GM12864 (cell line): ENCODE measurements around the gene PARM1.

Experiments
- DNase-seq: peaks from one replicate; pipeline ENCODE4 v3.0.0-alpha.2; 2011; ENCODE audit warnings: low read depth
- H3K4me3 ChIP-seq: 2 replicates; pipeline ENCODE4 v1.5.1; 2011; ENCODE audit warnings: mild to moderate bottlenecking, low read depth, low read length, control low read depth
- CTCF ChIP-seq: IDR thresholded peaks from 2 replicates; pipeline ENCODE4 v1.5.1; 2011; ENCODE audit warnings: low read depth, mild to moderate bottlenecking, moderate library complexity, low read length, control low read depth, inconsistent platforms; ENCODE audit errors: missing control alignments

Gene PARM1

GRCh38 chr4:74941123-74941522 lies 8.2 kb downstream of the PARM1 start:
- TF ChIP-seq CTCF = no peak
- no peak overlapping the region for H3K4me3 ChIP-seq
- DNase-seq = no peak

- H3K4me3 ChIP-seq = no peak overlapping the region
- no peak for TF ChIP-seq CTCF
- no peak for DNase-seq
Observed at GRCh38 chr4:74942251-74942917, 9.5 kb downstream of the PARM1 start.

GRCh38 chr4:74942918-74943253 lies 10.0 kb downstream of the PARM1 start:
- no peak overlapping the region for H3K4me3 ChIP-seq
- TF ChIP-seq CTCF = no peak
- DNase-seq = no peak

- no peak for TF ChIP-seq CTCF
- H3K4me3 ChIP-seq = no peak overlapping the region
- no peak for DNase-seq
Observed at GRCh38 chr4:74944354-74944793, 11.5 kb downstream of the PARM1 start.

GRCh38 chr4:74946196-74946595 lies 13.3 kb downstream of the PARM1 start:
- no peak overlapping the region for H3K4me3 ChIP-seq
- no peak for TF ChIP-seq CTCF
- DNase-seq = no peak

- DNase-seq = no peak
- TF ChIP-seq CTCF = no peak
- no peak overlapping the region for H3K4me3 ChIP-seq
Observed at GRCh38 chr4:74947798-74948197, 14.9 kb downstream of the PARM1 start.

- no peak for TF ChIP-seq CTCF
- no peak for DNase-seq
- H3K4me3 ChIP-seq = no peak overlapping the region
Observed at GRCh38 chr4:74948236-74948635, 15.3 kb downstream of the PARM1 start.
